Measurements from ENCODE around the gene GLI1.
"Not testable (repeated sequence)": the region's sequence is repeated elsewhere in the genome, so short reads cannot be mapped to it uniquely, and the experiment has no call there.

DNA sequence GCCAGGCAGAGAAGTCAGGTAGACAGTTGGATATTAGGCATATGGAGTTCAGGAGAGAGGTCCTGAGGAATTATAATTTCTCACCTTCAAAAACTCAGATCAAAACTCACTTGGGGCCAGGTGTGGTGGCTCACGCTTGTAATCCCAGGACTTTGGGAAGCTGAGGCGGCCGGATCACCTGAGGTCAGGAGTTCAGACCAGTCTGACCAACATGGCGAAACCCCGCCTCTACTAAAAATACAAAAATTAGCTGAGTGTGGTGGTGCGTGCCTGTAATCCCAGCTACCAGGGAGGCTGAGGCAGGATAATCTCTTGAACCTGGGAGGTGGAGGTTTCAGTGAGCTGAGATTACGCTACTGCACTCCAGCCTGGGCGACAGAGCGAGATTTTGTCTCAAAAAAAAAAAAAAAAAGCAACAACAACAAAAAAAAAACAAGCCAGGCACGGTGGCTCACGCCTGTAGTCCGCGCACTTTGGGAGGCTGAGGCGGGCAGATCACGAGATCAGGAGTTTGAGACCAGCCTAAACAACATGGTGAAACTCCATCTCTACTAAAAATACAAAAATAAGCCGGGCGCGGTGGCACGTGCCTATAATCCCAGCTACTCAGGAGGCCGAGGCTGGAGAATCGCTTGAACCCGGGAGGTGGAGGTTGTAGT is 42.9 kb downstream of the GLI1 start:
- TF ChIP-seq HMGXB4 (CRISPR knock-in tag; IDR thresholded peaks at IDR 0.05; ENCODE audit: borderline replicate concordance in 1 of 2, low read depth in 1 of 2); ZBTB40 (IDR thresholded peaks at IDR 0.05); ZBTB40 (CRISPR knock-in tag; IDR thresholded peaks at IDR 0.05); ZNF12 (CRISPR knock-in tag; IDR thresholded peaks at IDR 0.05); CTCF (CRISPR knock-in tag; IDR thresholded peaks at IDR 0.05): not testable (repeated sequence)

Measured in HepG2 (cell line).